Muscle of leg (tissue), 11 donors: ENCODE data around the gene IL17D. TPM values are rescaled to one million over a fixed set of nuclear protein-coding genes. Genes with fewer than 3 reads are reported as not detected.
A peak's percentile ranks its signal among the peaks of the same experiment; 100 is the strongest.

Source experiments
- DNase-seq: peaks from one replicate; pipeline ENCODE4 v3.0.0; 2013
- H3K27ac ChIP-seq: one replicate; pipeline ENCODE4 v1.5.1; 2013; ENCODE audit warnings: mild to moderate bottlenecking, low read length, control low read depth
- H3K27me3 ChIP-seq: one replicate; pipeline ENCODE4 v1.6.1; 2013; ENCODE audit warnings: low read length; ENCODE audit not compliant: control insufficient read depth, insufficient read depth
- H3K36me3 ChIP-seq: one replicate; pipeline ENCODE4 v1.6.1; 2013; ENCODE audit warnings: low read length; ENCODE audit not compliant: control insufficient read depth, insufficient read depth
- H3K4me1 ChIP-seq: one replicate; pipeline ENCODE4 v1.6.1; 2013; ENCODE audit warnings: low read length; ENCODE audit not compliant: control insufficient read depth, insufficient read depth
- H3K4me3 ChIP-seq: one replicate; pipeline ENCODE4 v1.5.1; 2013; ENCODE audit warnings: low read length, control low read depth
- H3K9me3 ChIP-seq: replicated peaks from 2 replicates; pipeline ENCODE4 v1.6.1; 2013; ENCODE audit warnings: low read depth, low read length; ENCODE audit not compliant: control insufficient read depth
- WGBS: methylation state at CpG from one replicate; pipeline ENCODE4 v1.1.5; 2013; ENCODE audit warnings: missing lambda C conversion rate; ENCODE audit not compliant: insufficient coverage; 5-methylcytosine and 5-hydroxymethylcytosine counted together
- polyA plus RNA-seq, 8 donors: library from polyadenylated mRNA; unstranded; fragments of 120-200 nt; gene quantifications; one replicate each; pipeline versions ENCODE4 v1.2.1 to v1.2.3, GENCODE V29; 2013; ENCODE audit warnings: inconsistent platforms in 1 of 8, low replicate concordance in 1 of 8; ENCODE audit not compliant: insufficient read length in 8 of 8, insufficient read depth in 1 of 8
- total RNA-seq: library from RNA; stranded (reverse); fragments of 120-200 nt; gene quantifications from one replicate; pipeline ENCODE4 v1.2.4, GENCODE V29; 2013

IL17D gene
- total and polyA plus RNA-seq, 9 donors: 17.6 to 55.8 (median 33.3) TPM

- H3K9me3 ChIP-seq: no peaks in the 10 kb centered on the region
- peaks cover 86% of the 10 kb centered on the region for H3K4me1 ChIP-seq
- H3K4me3 ChIP-seq: no peak overlapping the region
- peak overlapping the region; percentile 75 for H3K27ac ChIP-seq
- WGBS: 73% methylated on average over 15 of the region's 15 CpGs
- H3K27me3 ChIP-seq: peaks cover 7% of the 10 kb centered on the region
- peak; percentile 65 for DNase-seq
- no peaks in the 10 kb centered on the region for H3K36me3 ChIP-seq
These were observed 13.5 kb downstream of the IL17D start for GRCh38 chr13:20716951-20717350.

- Histone ChIP-seq H3K4me3 (no peak overlapping the region), H3K27me3 (peaks cover 9% of the 10 kb centered on the region), H3K9me3 (no peaks in the 10 kb centered on the region), H3K27ac (peak overlapping the region; percentile 75), H3K36me3 (no peaks in the 10 kb centered on the region), H3K4me1 (peaks cover 84% of the 10 kb centered on the region)
- WGBS: 92% methylated on average over 38 of the region's 44 CpGs
- no peak for DNase-seq
These were observed 14.4 kb downstream of the IL17D start for GRCh38 chr13:20717581-20718542.

GRCh38 chr13:20718958-20719566 is 15.6 kb downstream of the IL17D start:
- DNase-seq: no peak
- Histone ChIP-seq H3K36me3 (no peaks in the 10 kb centered on the region), H3K9me3 (no peaks in the 10 kb centered on the region), H3K27me3 (peaks cover 9% of the 10 kb centered on the region), H3K27ac (no peak overlapping the region), H3K4me1 (peaks cover 73% of the 10 kb centered on the region), H3K4me3 (no peak overlapping the region)
- 91% methylated on average over 12 of the region's 12 CpGs for WGBS

GRCh38 chr13:20719783-20720182 is 16.3 kb downstream of the IL17D start:
- Histone ChIP-seq H3K27ac (no peak overlapping the region), H3K27me3 (peaks cover 9% of the 10 kb centered on the region), H3K36me3 (no peaks in the 10 kb centered on the region), H3K9me3 (no peaks in the 10 kb centered on the region), H3K4me3 (no peak overlapping the region), H3K4me1 (peaks cover 66% of the 10 kb centered on the region)
- WGBS: 72% methylated on average over 11 of the region's 13 CpGs
- peak; percentile 39 for DNase-seq

GRCh38 chr13:20720499-20720898 is 17.0 kb downstream of the IL17D start:
- WGBS: 89% methylated on average over 10 of the region's 11 CpGs
- H3K4me3 ChIP-seq: no peak overlapping the region
- H3K27ac ChIP-seq: no peak overlapping the region

GRCh38 chr13:20721058-20721453 is 17.6 kb downstream of the IL17D start:
- Histone ChIP-seq H3K27me3 (peaks cover 9% of the 10 kb centered on the region), H3K36me3 (no peaks in the 10 kb centered on the region), H3K9me3 (no peaks in the 10 kb centered on the region), H3K27ac (no peak overlapping the region), H3K4me3 (peak overlapping the region; percentile 29), H3K4me1 (peaks cover 54% of the 10 kb centered on the region)
- 73% methylated on average over 15 of the region's 16 CpGs for WGBS
- DNase-seq: no peak

More at GRCh38 chr13:20720499-20720898, 17.0 kb downstream of the IL17D start:
- Histone ChIP-seq H3K4me1 (peaks cover 59% of the 10 kb centered on the region), H3K27me3 (peaks cover 9% of the 10 kb centered on the region), H3K9me3 (no peaks in the 10 kb centered on the region), H3K36me3 (no peaks in the 10 kb centered on the region)
- no peak for DNase-seq

GRCh38 chr13:20721454-20722357 is 18.2 kb downstream of the IL17D start:
- peak; percentile 70 for DNase-seq
- no peaks in the 10 kb centered on the region for H3K36me3 ChIP-seq
- peak overlapping the region; percentile 29 for H3K4me3 ChIP-seq
- H3K4me1 ChIP-seq: peaks cover 47% of the 10 kb centered on the region
- WGBS: 16% methylated on average over 74 of the region's 81 CpGs
- no peaks in the 10 kb centered on the region for H3K9me3 ChIP-seq
- H3K27ac ChIP-seq: peak overlapping the region; percentile 17
- peaks cover 9% of the 10 kb centered on the region for H3K27me3 ChIP-seq

GRCh38 chr13:20727856-20728255 is 24.4 kb downstream of the IL17D start:
- Histone ChIP-seq H3K4me3 (no peak overlapping the region), H3K9me3 (no peaks in the 10 kb centered on the region), H3K4me1 (peaks cover 14% of the 10 kb centered on the region), H3K27ac (no peak overlapping the region), H3K36me3 (peaks cover 8% of the 10 kb centered on the region), H3K27me3 (no peaks in the 10 kb centered on the region)
- no peak for DNase-seq
- WGBS: no CpG with 5 or more reads among the region's 6 CpGs

GRCh38 chr13:20728579-20729311 is 25.2 kb downstream of the IL17D start:
- Histone ChIP-seq H3K36me3 (peaks cover 8% of the 10 kb centered on the region), H3K4me3 (no peak overlapping the region), H3K4me1 (peaks cover 14% of the 10 kb centered on the region), H3K27ac (peak overlapping the region; percentile 13), H3K27me3 (no peaks in the 10 kb centered on the region), H3K9me3 (no peaks in the 10 kb centered on the region)
- WGBS: 29% methylated on average over 4 of the region's 14 CpGs
- DNase-seq: peak; percentile 94
